HEK293 (cell line): Measurements from ENCODE around the gene PRRT3.
"Not testable (repeated sequence)": the region's sequence is repeated elsewhere in the genome, so short reads cannot be mapped to it uniquely, and the experiment has no call there.

Experiments
- ZBTB20 ChIP-seq: fragments of 450-650 bp; formaldehyde crosslinking; IDR thresholded peaks from 2 replicates; pipeline ENCODE4 v1.5.1; 2016; ENCODE audit warnings: missing biosample characterization, missing genetic modification characterization
- ZNF354C ChIP-seq: fragments of 450-650 bp; formaldehyde crosslinking; IDR thresholded peaks from 2 replicates; pipeline ENCODE4 v1.5.1; 2016; ENCODE audit warnings: missing biosample characterization, missing genetic modification characterization, low read depth, borderline replicate concordance

GRCh38 chr3:9895715-9896114, 56.5 kb downstream of the PRRT3 start:
- not testable (repeated sequence) for TF ChIP-seq ZBTB20 (tag by site-specific recombination); ZNF354C
